A549 (cell line): ENCODE results near the gene MASTL. TPM values are rescaled to one million over a fixed set of nuclear protein-coding genes. Genes with fewer than 3 reads are reported as not detected.

ENCODE experiments used
- ATAC-seq, 2 experiments: fragments of 200-7000 bp in 1 of 2; fragments of >200 bp in 1 of 2; cut with Nextera tagmentation in 1 of 2; cut with Tn5 transposase in 1 of 2; 3 replicates each; pipeline versions ENCODE4 v1.8.0 to v1.9.1; 2018 to 2020; ENCODE audit warnings: mild to moderate bottlenecking in 1 of 2, moderate library complexity in 1 of 2
- CTCF ChIA-PET: fragments of 300-600 bp; sonication (Branson Sonifier 250); formaldehyde crosslinking; extraction: SDS; loops from one replicate; lab custom pipeline; 2021; ENCODE audit warnings: antibody characterized with exemption, inconsistent platforms; lab: Yijun Ruan, JAX
- POLR2A ChIA-PET: fragments of 350-600 bp; formaldehyde crosslinking; extraction: SDS; loops from one replicate; lab custom pipeline; 2021; ENCODE audit warnings: antibody characterized with exemption, inconsistent platforms; lab: Yijun Ruan, JAX
- DNase-seq, 2 experiments: peaks; one replicate each; pipeline versions ENCODE4 v3.0.0 to v3.0.0-alpha.2; 2011 to 2016; ENCODE audit warnings: low read depth in 1 of 2, low spot score in 1 of 2
- FAIRE-seq: peaks from 2 replicates; lab custom pipeline; 2011; peaks lifted over from hg19 to GRCh38; lab: Jason Lieb, UNC
- H3K27ac ChIP-seq, 2 experiments: fragments of >200 bp; sonication (Bioruptor Twin); formaldehyde crosslinking; 3 replicates each; pipeline ENCODE4 v1.5.1; 2016 to 2017
- H3K4me1 ChIP-seq: fragments of >200 bp; sonication (Bioruptor Twin); formaldehyde crosslinking; 3 replicates; pipeline ENCODE4 v1.6.1; 2016
- H3K4me2 ChIP-seq: fragments of >200 bp; sonication (Bioruptor Twin); formaldehyde crosslinking; 3 replicates; pipeline ENCODE4 v1.6.1; 2016
- H3K4me3 ChIP-seq: fragments of >200 bp; sonication (Bioruptor Twin); formaldehyde crosslinking; 3 replicates; pipeline ENCODE4 v1.5.1; 2016
- H3K9me3 ChIP-seq: fragments of >200 bp; sonication (Bioruptor Twin); formaldehyde crosslinking; 3 replicates; pipeline ENCODE4 v1.6.1; 2016
- CEBPB ChIP-seq, 2 experiments: fragments of >200 bp in 1 of 2; sonication (Bioruptor Twin) in 1 of 2; formaldehyde crosslinking in 1 of 2; IDR thresholded peaks; 2 replicates each; pipeline ENCODE4 v1.6.1; 2012 to 2016
- CHD2 ChIP-seq: fragments of 150-350 bp; IDR thresholded peaks from 2 replicates; pipeline ENCODE4 v1.6.1; 2014; ENCODE audit warnings: low read length; ENCODE audit not compliant: partially characterized antibody
- EHF ChIP-seq: fragments of 250-450 bp; sonication (Bioruptor Pico); IDR thresholded peaks from 2 replicates; pipeline ENCODE4 v1.5.0; 2020; ENCODE audit warnings: mild to moderate bottlenecking
- ESRRA ChIP-seq: fragments of 150-350 bp; IDR thresholded peaks from 2 replicates; pipeline ENCODE4 v1.6.1; 2014; ENCODE audit warnings: mild to moderate bottlenecking, low read length, borderline replicate concordance
- GATA3 ChIP-seq: IDR thresholded peaks from 2 replicates; pipeline ENCODE4 v1.6.1; 2012; ENCODE audit warnings: borderline replicate concordance
- HOXA7 ChIP-seq: fragments of 250-450 bp; sonication (Bioruptor Pico); IDR thresholded peaks from 2 replicates; pipeline ENCODE4 v1.5.0; 2020; ENCODE audit warnings: mild to moderate bottlenecking, moderate library complexity
- HOXB13 ChIP-seq: fragments of 250-450 bp; sonication (Bioruptor Pico); IDR thresholded peaks from 2 replicates; pipeline ENCODE4 v1.5.0; 2020; ENCODE audit warnings: low read depth, mild to moderate bottlenecking, moderate library complexity
- HOXB5 ChIP-seq: fragments of 250-450 bp; sonication (Bioruptor Pico); IDR thresholded peaks from 2 replicates; pipeline ENCODE4 v1.5.0; 2020; ENCODE audit warnings: mild to moderate bottlenecking, moderate library complexity
- PBX3 ChIP-seq: IDR thresholded peaks from 2 replicates; pipeline ENCODE4 v1.6.1; 2012
- RAD21 ChIP-seq, 2 experiments: fragments of >200 bp in 1 of 2; sonication (Bioruptor Twin) in 1 of 2; formaldehyde crosslinking in 1 of 2; IDR thresholded peaks in 1 of 2; conservative IDR thresholded peaks in 1 of 2; 2 replicates in 1 of 2; 3 replicates in 1 of 2; pipeline ENCODE4 v1.6.1; 2012 to 2018; ENCODE audit warnings: inconsistent platforms in 1 of 2
- SREBF2 ChIP-seq: fragments of 450-650 bp; IDR thresholded peaks from 2 replicates; pipeline ENCODE4 v1.6.1; 2014; ENCODE audit warnings: mild to moderate bottlenecking, moderate library complexity
- TFCP2L1 ChIP-seq: fragments of 250-450 bp; sonication (Bioruptor Pico); IDR thresholded peaks from 2 replicates; pipeline ENCODE4 v1.5.0; 2021; ENCODE audit warnings: mild to moderate bottlenecking
- USF2 ChIP-seq: fragments of 450-650 bp; IDR thresholded peaks from 2 replicates; pipeline ENCODE4 v1.6.1; 2014; ENCODE audit warnings: antibody characterized with exemption
- ZSCAN20 ChIP-seq: fragments of 250-450 bp; sonication (Bioruptor Pico); IDR thresholded peaks from 2 replicates; pipeline ENCODE4 v1.8.0; 2022; ENCODE audit warnings: mild to moderate bottlenecking, moderate library complexity
- WGBS: methylation state at CpG from one replicate; pipeline ENCODE4 v1.1.6; 2017; ENCODE audit errors: missing lambda C conversion rate; 5-methylcytosine and 5-hydroxymethylcytosine counted together
- polyA plus RNA-seq, 4 experiments: library from polyadenylated mRNA; depleted of rRNA in 3 of 4; stranded (reverse); fragments of >200 nt; fragmentation: RNase III in 1 of 4; extraction: RNeasy Plus Mini Kit Qiagen cat#74134 plus additional on column Dnase treatment in 1 of 4; gene quantifications; 2 replicates in 3 of 4; 3 replicates in 1 of 4; pipeline ENCODE4 v1.2.3, GENCODE V29; 2011 to 2017
- TF ChIP-seq, protein P1 (sequence below): fragments of >200 bp; sonication (Bioruptor Twin); formaldehyde crosslinking; IDR thresholded peaks from 3 replicates; pipeline ENCODE4 v1.6.1; 2016

The MASTL gene
- polyA plus RNA-seq, 2 of the 4 experiments (the other 2 are of a cell fraction) = 21.3 to 22.1 TPM

DNA sequence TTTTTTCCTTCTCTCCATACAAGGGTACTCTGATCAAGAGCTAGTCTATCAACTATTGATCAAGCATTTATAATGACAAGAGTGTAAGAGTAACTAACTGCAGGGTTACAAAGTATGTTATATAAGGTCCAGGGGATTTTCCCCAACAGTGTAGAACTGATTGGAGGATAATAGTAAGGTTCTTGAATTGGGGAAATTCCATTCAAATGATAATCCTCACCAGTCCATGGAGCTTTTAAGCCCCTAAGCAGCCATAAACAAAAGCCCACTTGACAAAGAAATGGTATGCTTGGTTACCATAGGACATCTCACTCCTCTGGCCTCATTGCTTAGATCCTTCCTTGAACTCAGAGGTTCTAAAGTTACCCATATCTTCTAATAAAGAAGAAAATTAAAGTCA, 9.2 kb upstream of the MASTL start:
- ATAC-seq = no peak
- Histone ChIP-seq H3K27ac (no peak overlapping the region), H3K4me2 (no peak overlapping the region), H3K4me1 (no peaks in the 10 kb centered on the region; the same call in 2 of the 3 replicates), H3K9me3 (no peaks in the 10 kb centered on the region), H3K4me3 (no peak overlapping the region)
- no peak for TF ChIP-seq ESRRA
- TF ChIP-seq, protein P1, sequence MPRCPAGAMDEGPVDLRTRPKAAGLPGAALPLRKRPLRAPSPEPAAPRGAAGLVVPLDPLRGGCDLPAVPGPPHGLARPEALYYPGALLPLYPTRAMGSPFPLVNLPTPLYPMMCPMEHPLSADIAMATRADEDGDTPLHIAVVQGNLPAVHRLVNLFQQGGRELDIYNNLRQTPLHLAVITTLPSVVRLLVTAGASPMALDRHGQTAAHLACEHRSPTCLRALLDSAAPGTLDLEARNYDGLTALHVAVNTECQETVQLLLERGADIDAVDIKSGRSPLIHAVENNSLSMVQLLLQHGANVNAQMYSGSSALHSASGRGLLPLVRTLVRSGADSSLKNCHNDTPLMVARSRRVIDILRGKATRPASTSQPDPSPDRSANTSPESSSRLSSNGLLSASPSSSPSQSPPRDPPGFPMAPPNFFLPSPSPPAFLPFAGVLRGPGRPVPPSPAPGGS = no peak
- ChIA-PET CTCF (interaction anchor here (0.8 kb wide), 1 partner anchor 140 kb away, joined by 3 read pairs; no protein-coding TSS in a partner anchor), POLR2A (no interaction called here)
- FAIRE-seq = no peak
- DNase-seq = no peak

DNA sequence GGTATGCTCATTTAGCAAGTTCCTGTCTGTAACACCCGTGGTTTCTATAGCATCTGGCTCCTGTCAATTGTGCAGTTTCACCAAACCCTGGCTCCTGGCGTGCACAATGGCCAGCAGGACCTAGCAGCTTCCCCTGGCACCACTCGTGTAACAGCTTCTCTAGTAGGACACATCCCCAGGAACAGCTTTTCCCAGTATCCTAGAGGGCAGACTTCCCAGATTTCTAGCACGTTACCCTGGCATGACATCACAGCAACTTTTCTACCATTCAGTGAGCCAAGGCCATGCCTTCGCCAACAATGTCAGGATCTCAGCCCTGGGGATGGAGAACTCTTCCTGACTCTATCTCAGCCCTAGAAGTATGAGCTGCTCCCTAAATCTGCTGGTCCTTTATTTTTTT, 7.5 kb upstream of the MASTL start:
- no peak for TF ChIP-seq EHF (CRISPR knock-in tag)
- TF ChIP-seq, all 56 proteins: peak for 0
- CTCF ChIA-PET = no interaction called here
- no peak for FAIRE-seq
- Histone ChIP-seq H3K4me3 (no peak overlapping the region), H3K9me3 (no peaks in the 10 kb centered on the region), H3K27ac (no peak overlapping the region), H3K4me1 (peaks cover 10% of the 10 kb centered on the region; the same call in 1 of the 3 replicates), H3K4me2 (no peak overlapping the region)
- no peak for ATAC-seq
- POLR2A ChIA-PET = no interaction called here
- DNase-seq = no peak
- 86% methylated on average over 5 of the region's 5 CpGs for WGBS

DNA sequence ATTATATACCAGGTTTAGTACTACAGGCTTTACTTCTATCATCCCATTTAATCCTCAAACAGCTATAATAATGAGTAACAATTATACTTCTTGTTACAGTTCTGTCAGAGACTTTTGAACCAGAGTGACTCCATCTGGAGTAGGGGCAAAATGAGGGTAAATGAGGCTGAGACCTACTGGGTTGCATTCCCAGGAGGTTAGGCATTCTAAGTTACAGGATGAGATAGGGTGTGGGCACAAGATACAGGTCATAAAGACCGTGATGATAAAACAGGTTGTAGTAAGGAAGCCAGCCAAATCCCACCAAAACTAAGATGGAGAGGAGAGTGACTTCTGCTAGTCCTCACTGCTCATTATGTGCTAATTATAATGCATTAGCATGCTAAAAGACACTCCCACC, 4.9 kb upstream of the MASTL start:
- Histone ChIP-seq H3K27ac (no peak overlapping the region), H3K4me1 (peaks cover 14% of the 10 kb centered on the region; the same call in 1 of the 3 replicates), H3K9me3 (no peaks in the 10 kb centered on the region), H3K4me2 (no peak overlapping the region), H3K4me3 (no peak overlapping the region)
- POLR2A ChIA-PET = interaction anchor here (0.6 kb wide), 1 partner anchor 43 kb away, joined by 4 read pairs; no protein-coding TSS in a partner anchor
- CTCF ChIA-PET = no interaction called here
- DNase-seq (no peak), FAIRE-seq (no peak), ATAC-seq (no peak)
- 81% methylated on average over 1 of the region's 1 CpG for WGBS
- TF ChIP-seq CHD2 (no peak), SREBF2 (no peak), HOXB5 (no peak)

GRCh38 chr10:27152687-27153086, 2.5 kb upstream of the MASTL start:
- ATAC-seq (no peak), DNase-seq (no peak), FAIRE-seq (no peak)
- H3K27ac ChIP-seq = peak overlapping the region in 1 of 2 experiments; percentile 3; a peak in 1 of 6 replicates
- POLR2A ChIA-PET = no interaction called here
- CTCF ChIA-PET = no interaction called here
- peak overlapping the region; percentile 68 for H3K4me3 ChIP-seq
- TF ChIP-seq CEBPB (IDR thresholded peaks at IDR 0.05) = no peak
- TF ChIP-seq TFCP2L1 (CRISPR knock-in tag) = no peak
- TF ChIP-seq RAD21 (conservative IDR thresholded peaks at IDR 0.05 in 1 of 2, IDR thresholded peaks at IDR 0.05 in 1 of 2) = no peak
- no peak for TF ChIP-seq PBX3
- no peak for TF ChIP-seq USF2
- TF ChIP-seq GATA3 = no peak
- no peak for TF ChIP-seq CHD2
- no peak for TF ChIP-seq HOXB13
- H3K4me2 ChIP-seq = peak overlapping the region; percentile 96
- H3K4me1 ChIP-seq = peaks cover 27% of the 10 kb centered on the region
- no peaks in the 10 kb centered on the region for H3K9me3 ChIP-seq

- ChIA-PET POLR2A (interaction anchor here (1.0 to 2.0 kb wide), 4 partner anchors 12 to 99 kb away, joined by 3 to 9 read pairs (median 8); partner anchors contain the start of gene ACBD5), CTCF (no interaction called here)
- Histone ChIP-seq H3K4me3 (peak overlapping the region; percentile 68), H3K4me2 (peak overlapping the region; percentile 96), H3K9me3 (no peaks in the 10 kb centered on the region), H3K4me1 (peaks cover 33% of the 10 kb centered on the region), H3K27ac (peak overlapping the region; percentile 90 to 94)
- 3% methylated on average over 6 of the region's 6 CpGs for WGBS
- no peak for DNase-seq
- no peak for ATAC-seq
- TF ChIP-seq ZSCAN20 (CRISPR knock-in tag) (no peak), EHF (CRISPR knock-in tag) (no peak), HOXA7 (CRISPR knock-in tag) (peak; percentile 44; the same call in 1 of the 2 replicates)
- FAIRE-seq = no peak
Measured at GRCh38 chr10:27153329-27153728, 1.8 kb upstream of the MASTL start.
